WTC11 (cell line): ENCODE measurements around the gene SOWAHA. TPM values are rescaled to one million over a fixed set of nuclear protein-coding genes. Genes with fewer than 3 reads are reported as not detected.

Source experiments
- ATAC-seq: fragments of 200-7000 bp; cut with Tn5 transposase; 2 replicates; pipeline ENCODE4 v1.10.0; 2021; ENCODE audit warnings: mild to moderate bottlenecking, moderate library complexity
- CTCF ChIA-PET: fragments of 300-600 bp; sonication (Branson Sonifier 250); formaldehyde crosslinking; loops from one replicate; lab custom pipeline; 2021; ENCODE audit warnings: antibody characterized with exemption; lab: Charles Lee
- POLR2A ChIA-PET: fragments of 350-600 bp; sonication (Branson Sonifier 250); formaldehyde crosslinking; loops from one replicate; lab custom pipeline; 2021; ENCODE audit warnings: antibody characterized with exemption; lab: Charles Lee
- DNase-seq: peaks from one replicate; pipeline ENCODE4 v3.0.0; 2021; ENCODE audit warnings: low spot score
- H3K27ac Mint-ChIP-seq: 2 replicates; pipeline ENCODE4 v1.8.0; 2021; ENCODE audit warnings: mixed read lengths
- H3K27me3 Mint-ChIP-seq: 2 replicates; pipeline ENCODE4 v1.8.0; 2021; ENCODE audit warnings: low read depth, mild to moderate bottlenecking, moderate library complexity, mixed read lengths
- H3K36me3 Mint-ChIP-seq: 2 replicates; pipeline ENCODE4 v1.8.0; 2021; ENCODE audit warnings: mixed read lengths
- H3K4me1 Mint-ChIP-seq: 2 replicates; pipeline ENCODE4 v1.8.0; 2022; ENCODE audit warnings: mixed read lengths
- H3K4me3 Mint-ChIP-seq: 2 replicates; pipeline ENCODE4 v1.8.0; 2021; ENCODE audit warnings: mild to moderate bottlenecking, moderate library complexity, mixed read lengths
- H3K9me3 Mint-ChIP-seq: 2 replicates; pipeline ENCODE4 v1.8.0; 2021; ENCODE audit warnings: mixed read lengths
- ATF1 ChIP-seq: sonication (generic); formaldehyde crosslinking; IDR thresholded peaks from 2 replicates; pipeline ENCODE4 v1.8.1; 2023; ENCODE audit warnings: mild to moderate bottlenecking, moderate library complexity, missing genetic modification reagents
- CDX4 ChIP-seq: fragments of 250-450 bp; sonication (Bioruptor Pico); IDR thresholded peaks from 2 replicates; pipeline ENCODE4 v1.9.0; 2021; ENCODE audit warnings: moderate library complexity, mild to moderate bottlenecking, inconsistent platforms, borderline replicate concordance
- FOXP1 ChIP-seq: sonication (generic); formaldehyde crosslinking; IDR thresholded peaks from 2 replicates; pipeline ENCODE4 v1.8.0; 2022; ENCODE audit warnings: missing genetic modification reagents, mild to moderate bottlenecking, moderate library complexity, borderline replicate concordance
- FOXP4 ChIP-seq: sonication (generic); formaldehyde crosslinking; IDR thresholded peaks from 2 replicates; pipeline ENCODE4 v1.8.0; 2022; ENCODE audit warnings: mild to moderate bottlenecking, missing genetic modification reagents
- GABPB1 ChIP-seq: sonication (generic); formaldehyde crosslinking; IDR thresholded peaks from 2 replicates; pipeline ENCODE4 v1.8.1; 2023; ENCODE audit warnings: mild to moderate bottlenecking, missing genetic modification reagents
- GRHL2 ChIP-seq: fragments of 250-450 bp; sonication (Bioruptor Pico); IDR thresholded peaks from 2 replicates; pipeline ENCODE4 v1.8.0; 2022; ENCODE audit warnings: mild to moderate bottlenecking, moderate library complexity; ENCODE audit not compliant: insufficient replicate concordance, severe bottlenecking
- MAX ChIP-seq: sonication (generic); formaldehyde crosslinking; IDR thresholded peaks from 2 replicates; pipeline ENCODE4 v1.8.0; 2022; ENCODE audit warnings: mild to moderate bottlenecking, missing genetic modification reagents
- MYBL2 ChIP-seq: sonication (generic); formaldehyde crosslinking; IDR thresholded peaks from 2 replicates; pipeline ENCODE4 v1.8.1; 2023; ENCODE audit warnings: mild to moderate bottlenecking, moderate library complexity, missing genetic modification reagents
- NFYB ChIP-seq: sonication (generic); formaldehyde crosslinking; conservative IDR thresholded peaks from 2 replicates; pipeline ENCODE4 v1.8.0; 2022; ENCODE audit warnings: low read depth, missing genetic modification reagents
- NR2C2 ChIP-seq: sonication (generic); formaldehyde crosslinking; IDR thresholded peaks from 2 replicates; pipeline ENCODE4 v1.8.0; 2022; ENCODE audit warnings: mild to moderate bottlenecking, missing genetic modification reagents
- SP1 ChIP-seq: sonication (generic); formaldehyde crosslinking; conservative IDR thresholded peaks from 2 replicates; pipeline ENCODE4 v1.8.1; 2022; ENCODE audit warnings: missing genetic modification reagents
- TCF7 ChIP-seq: sonication (generic); formaldehyde crosslinking; IDR thresholded peaks from 2 replicates; pipeline ENCODE4 v1.8.0; 2022; ENCODE audit warnings: mild to moderate bottlenecking, low read depth, missing genetic modification reagents, moderate library complexity
- TP53 ChIP-seq: sonication (generic); formaldehyde crosslinking; IDR thresholded peaks from 2 replicates; pipeline ENCODE4 v1.8.1; 2023; ENCODE audit warnings: mild to moderate bottlenecking, missing genetic modification reagents
- ZNF121 ChIP-seq: sonication (generic); formaldehyde crosslinking; IDR thresholded peaks from 2 replicates; pipeline ENCODE4 v1.8.0; 2023; ENCODE audit warnings: missing genetic modification reagents
- ZNF219 ChIP-seq: sonication (generic); formaldehyde crosslinking; IDR thresholded peaks from 2 replicates; pipeline ENCODE4 v1.8.0; 2023; ENCODE audit warnings: missing genetic modification reagents, mild to moderate bottlenecking, borderline replicate concordance
- ZNF423 ChIP-seq: fragments of 250-450 bp; sonication (Bioruptor Pico); IDR thresholded peaks from 2 replicates; pipeline ENCODE4 v2.1.2; 2022; ENCODE audit warnings: mild to moderate bottlenecking, moderate library complexity
- total RNA-seq: library from RNA; stranded (reverse); gene quantifications from 3 replicates; pipeline ENCODE4 v1.2.3, GENCODE V29; 2021
- TF ChIP-seq, protein P1 (sequence below): fragments of 200-600 bp; IDR thresholded peaks from 2 replicates; pipeline ENCODE4 v1.8.0; 2022; ENCODE audit warnings: antibody characterized with exemption
- TF ChIP-seq, protein P2 (sequence below): sonication (generic); formaldehyde crosslinking; IDR thresholded peaks from 2 replicates; pipeline ENCODE4 v1.8.1; 2022; ENCODE audit warnings: mild to moderate bottlenecking, missing genetic modification reagents, moderate library complexity, borderline replicate concordance
- TF ChIP-seq, protein P3 (sequence below): fragments of 250-450 bp; sonication (Bioruptor Pico); conservative IDR thresholded peaks from 2 replicates; pipeline ENCODE4 v1.9.0; 2021; ENCODE audit warnings: mild to moderate bottlenecking
- TF ChIP-seq, protein P4 (sequence below): sonication (generic); formaldehyde crosslinking; IDR thresholded peaks from 2 replicates; pipeline ENCODE4 v1.8.1; 2023; ENCODE audit warnings: mild to moderate bottlenecking, moderate library complexity, missing genetic modification reagents

The SOWAHA gene
- total RNA-seq, 1 experiment from 2014 or later = 0.11 TPM

DNA sequence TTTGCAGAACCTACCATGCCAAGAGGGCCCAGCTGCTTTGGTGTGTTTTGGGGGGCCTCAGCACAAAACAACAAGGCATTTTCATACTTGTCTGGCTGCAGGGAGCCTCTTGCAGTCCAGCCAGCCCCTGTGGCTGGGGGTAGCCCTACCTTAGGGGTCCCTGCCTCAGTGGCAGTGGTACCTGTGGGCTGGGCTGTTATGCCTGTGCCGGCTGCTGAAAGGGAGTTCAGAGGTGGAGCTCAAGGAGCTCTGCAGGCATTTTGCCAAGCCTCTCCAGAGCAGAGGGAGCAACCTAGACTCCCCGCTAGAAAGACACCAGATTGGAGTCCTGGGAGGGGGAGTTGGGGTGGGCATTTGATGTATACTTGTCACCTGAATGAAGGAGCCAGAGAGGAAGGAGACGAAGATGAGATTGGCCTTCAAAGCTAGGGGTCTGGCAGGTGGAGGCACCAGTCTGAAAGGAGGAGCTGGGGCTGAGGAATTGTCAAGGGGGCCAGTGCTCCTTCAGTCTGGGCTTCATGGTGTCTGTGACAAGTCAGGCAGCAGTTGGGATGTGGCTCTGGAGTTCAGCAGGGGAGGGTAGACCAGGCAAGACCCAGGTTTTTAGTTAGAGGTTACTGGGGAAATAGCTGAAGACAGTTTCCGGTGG is 15.9 kb downstream of the SOWAHA start:
- ChIA-PET POLR2A (interaction anchor here (1.0 to 1.5 kb wide), 2 partner anchors 37 to 72 kb away, joined by 3 to 6 read pairs; partner anchors contain the start of genes GDF9 and UQCRQ), CTCF (interaction anchor here (1.0 to 4.3 kb wide), 6 partner anchors 10 to 83 kb away, joined by 3 to 40 read pairs (median 6); partner anchors contain the start of gene SOWAHA)
- ATAC-seq (no peak), DNase-seq (no peak)
- H3K4me3 Mint-ChIP-seq = peak overlapping the region; percentile 74
- H3K27ac Mint-ChIP-seq = no peak overlapping the region
- H3K36me3 Mint-ChIP-seq = no peaks in the 10 kb centered on the region
- H3K9me3 Mint-ChIP-seq = no peaks in the 10 kb centered on the region
- TF ChIP-seq TP53 (CRISPR knock-in tag) = no peak
- peaks cover 12% of the 10 kb centered on the region for H3K4me1 Mint-ChIP-seq
- H3K27me3 Mint-ChIP-seq = peaks cover 85% of the 10 kb centered on the region

- Mint-ChIP-seq H3K4me3 (peak overlapping the region; percentile 74), H3K9me3 (no peaks in the 10 kb centered on the region), H3K36me3 (no peaks in the 10 kb centered on the region), H3K27ac (no peak overlapping the region), H3K4me1 (peaks cover 11% of the 10 kb centered on the region), H3K27me3 (peaks cover 78% of the 10 kb centered on the region)
- DNase-seq = peak; percentile 78
- ChIA-PET POLR2A (no interaction called here), CTCF (interaction anchor here (0.7 to 4.3 kb wide), 10 partner anchors 11 to 334 kb away, joined by 3 to 40 read pairs (median 4); partner anchors contain the start of genes GDF9, SOWAHA and UQCRQ)
- peak; percentile 56 for ATAC-seq
- peak; percentile 40; the same call in 1 of the 2 replicates for TF ChIP-seq MAX (CRISPR knock-in tag)
- 0 out of 2 replicates have a peak, but pooled peaks have one; percentile 25 for TF ChIP-seq SP1
- TF ChIP-seq, protein P1, sequence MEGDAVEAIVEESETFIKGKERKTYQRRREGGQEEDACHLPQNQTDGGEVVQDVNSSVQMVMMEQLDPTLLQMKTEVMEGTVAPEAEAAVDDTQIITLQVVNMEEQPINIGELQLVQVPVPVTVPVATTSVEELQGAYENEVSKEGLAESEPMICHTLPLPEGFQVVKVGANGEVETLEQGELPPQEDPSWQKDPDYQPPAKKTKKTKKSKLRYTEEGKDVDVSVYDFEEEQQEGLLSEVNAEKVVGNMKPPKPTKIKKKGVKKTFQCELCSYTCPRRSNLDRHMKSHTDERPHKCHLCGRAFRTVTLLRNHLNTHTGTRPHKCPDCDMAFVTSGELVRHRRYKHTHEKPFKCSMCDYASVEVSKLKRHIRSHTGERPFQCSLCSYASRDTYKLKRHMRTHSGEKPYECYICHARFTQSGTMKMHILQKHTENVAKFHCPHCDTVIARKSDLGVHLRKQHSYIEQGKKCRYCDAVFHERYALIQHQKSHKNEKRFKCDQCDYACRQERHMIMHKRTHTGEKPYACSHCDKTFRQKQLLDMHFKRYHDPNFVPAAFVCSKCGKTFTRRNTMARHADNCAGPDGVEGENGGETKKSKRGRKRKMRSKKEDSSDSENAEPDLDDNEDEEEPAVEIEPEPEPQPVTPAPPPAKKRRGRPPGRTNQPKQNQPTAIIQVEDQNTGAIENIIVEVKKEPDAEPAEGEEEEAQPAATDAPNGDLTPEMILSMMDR = peak; percentile 60; the same call in 1 of the 2 replicates
- 0 out of 2 replicates have a peak, but pooled peaks have one; percentile 30 for TF ChIP-seq TP53 (CRISPR knock-in tag)
- peak; percentile 19; the same call in 1 of the 2 replicates for TF ChIP-seq FOXP4 (CRISPR knock-in tag)
- peak; percentile 47; the same call in 1 of the 2 replicates for TF ChIP-seq ZNF121 (CRISPR knock-in tag)
- TF ChIP-seq TCF7 = peak; percentile 74; the same call in 1 of the 2 replicates
- 0 out of 2 replicates have a peak, but pooled peaks have one; percentile 33 for TF ChIP-seq FOXP1 (CRISPR knock-in tag)
- TF ChIP-seq ATF1 (CRISPR knock-in tag) = no peak
- 0 out of 2 replicates have a peak, but pooled peaks have one; percentile 14 for TF ChIP-seq GABPB1 (CRISPR knock-in tag)
- no peak for TF ChIP-seq CDX4
- TF ChIP-seq, protein P2, sequence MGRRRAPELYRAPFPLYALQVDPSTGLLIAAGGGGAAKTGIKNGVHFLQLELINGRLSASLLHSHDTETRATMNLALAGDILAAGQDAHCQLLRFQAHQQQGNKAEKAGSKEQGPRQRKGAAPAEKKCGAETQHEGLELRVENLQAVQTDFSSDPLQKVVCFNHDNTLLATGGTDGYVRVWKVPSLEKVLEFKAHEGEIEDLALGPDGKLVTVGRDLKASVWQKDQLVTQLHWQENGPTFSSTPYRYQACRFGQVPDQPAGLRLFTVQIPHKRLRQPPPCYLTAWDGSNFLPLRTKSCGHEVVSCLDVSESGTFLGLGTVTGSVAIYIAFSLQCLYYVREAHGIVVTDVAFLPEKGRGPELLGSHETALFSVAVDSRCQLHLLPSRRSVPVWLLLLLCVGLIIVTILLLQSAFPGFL = no peak
- TF ChIP-seq, protein P3, sequence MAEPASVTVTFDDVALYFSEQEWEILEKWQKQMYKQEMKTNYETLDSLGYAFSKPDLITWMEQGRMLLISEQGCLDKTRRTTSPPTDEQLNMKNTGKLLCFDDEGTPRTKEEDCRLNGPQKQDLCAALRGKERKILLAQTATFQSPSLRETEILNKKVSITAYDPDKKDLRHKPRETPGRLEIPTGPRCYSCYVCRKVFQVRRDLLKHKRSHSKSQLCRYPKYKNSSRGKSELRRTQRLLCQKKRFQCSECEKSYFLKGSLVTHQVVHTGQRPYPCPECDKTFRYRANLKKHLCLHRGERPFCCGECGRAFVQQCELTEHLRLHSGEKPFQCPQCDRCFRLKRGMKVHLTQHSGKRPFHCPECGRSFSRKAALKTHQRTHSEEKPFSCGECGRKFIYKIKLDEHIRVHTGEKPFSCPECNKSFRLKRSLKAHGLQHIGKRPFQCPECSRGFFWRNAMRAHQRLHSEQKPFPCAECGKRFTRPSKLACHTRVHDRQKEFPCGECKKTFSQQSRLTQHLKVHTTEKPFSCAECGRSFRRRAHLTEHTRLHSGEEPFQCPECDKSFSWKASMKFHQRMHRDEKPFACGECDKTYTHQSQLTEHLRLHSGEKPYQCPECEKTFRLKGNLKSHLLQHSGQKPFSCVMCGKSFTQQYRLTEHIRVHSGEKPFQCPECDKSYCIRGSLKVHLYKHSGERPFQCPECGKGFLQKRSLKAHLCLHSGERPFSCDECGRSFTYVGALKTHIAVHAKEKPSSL (CRISPR knock-in tag) = no peak
- TF ChIP-seq GRHL2 (CRISPR knock-in tag) = no peak
- TF ChIP-seq NR2C2 (CRISPR knock-in tag) = no peak
- no peak for TF ChIP-seq NFYB (CRISPR knock-in tag)
- TF ChIP-seq, protein P4, sequence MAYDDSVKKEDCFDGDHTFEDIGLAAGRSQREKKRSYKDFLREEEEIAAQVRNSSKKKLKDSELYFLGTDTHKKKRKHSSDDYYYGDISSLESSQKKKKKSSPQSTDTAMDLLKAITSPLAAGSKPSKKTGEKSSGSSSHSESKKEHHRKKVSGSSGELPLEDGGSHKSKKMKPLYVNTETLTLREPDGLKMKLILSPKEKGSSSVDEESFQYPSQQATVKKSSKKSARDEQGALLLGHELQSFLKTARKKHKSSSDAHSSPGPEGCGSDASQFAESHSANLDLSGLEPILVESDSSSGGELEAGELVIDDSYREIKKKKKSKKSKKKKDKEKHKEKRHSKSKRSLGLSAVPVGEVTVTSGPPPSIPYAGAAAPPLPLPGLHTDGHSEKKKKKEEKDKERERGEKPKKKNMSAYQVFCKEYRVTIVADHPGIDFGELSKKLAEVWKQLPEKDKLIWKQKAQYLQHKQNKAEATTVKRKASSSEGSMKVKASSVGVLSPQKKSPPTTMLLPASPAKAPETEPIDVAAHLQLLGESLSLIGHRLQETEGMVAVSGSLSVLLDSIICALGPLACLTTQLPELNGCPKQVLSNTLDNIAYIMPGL (CRISPR knock-in tag) = peak; percentile 63; the same call in 1 of the 2 replicates
- TF ChIP-seq ZNF423 (CRISPR knock-in tag) = no peak
- TF ChIP-seq MYBL2 (CRISPR knock-in tag) = peak; percentile 61; the same call in 1 of the 2 replicates
- TF ChIP-seq ZNF219 = no peak
- TF ChIP-seq, all 79 proteins: peak for 11
Measured at GRCh38 chr5:132829742-132830435, 16.8 kb downstream of the SOWAHA start.
